Skeletal muscle tissue (tissue), 4 donors: ENCODE data around the gene LDLRAD2. TPM values are rescaled to one million over a fixed set of nuclear protein-coding genes. Genes with fewer than 3 reads are reported as not detected.

Source experiments
- H3K27ac ChIP-seq: one replicate; pipeline ENCODE4 v1.7.0; 2013; ENCODE audit warnings: mild to moderate bottlenecking, low read depth, low read length, inconsistent platforms
- H3K27me3 ChIP-seq, 3 donors: one replicate each; pipeline ENCODE4 v1.7.0; 2013; ENCODE audit warnings: low read length in 3 of 3; ENCODE audit not compliant: control insufficient read depth in 3 of 3, insufficient read depth in 3 of 3
- H3K36me3 ChIP-seq, 3 donors: one replicate each; pipeline ENCODE4 v1.7.0; 2013; ENCODE audit warnings: low read length in 3 of 3; ENCODE audit not compliant: control insufficient read depth in 3 of 3, insufficient read depth in 3 of 3
- H3K4me1 ChIP-seq, 3 donors: one replicate each; pipeline ENCODE4 v1.7.0; 2013; ENCODE audit warnings: low read length in 3 of 3, mild to moderate bottlenecking in 3 of 3; ENCODE audit not compliant: control insufficient read depth in 3 of 3, insufficient read depth in 3 of 3
- H3K4me3 ChIP-seq, 3 donors: one replicate each; pipeline ENCODE4 v1.7.0; 2013; ENCODE audit warnings: low read length in 3 of 3
- H3K9ac ChIP-seq, 3 donors: one replicate each; pipeline ENCODE4 v1.7.0; 2013; ENCODE audit warnings: low read length in 3 of 3, mild to moderate bottlenecking in 3 of 3, moderate library complexity in 2 of 3, low read depth in 1 of 3
- H3K9me3 ChIP-seq, 3 donors: one replicate each; pipeline ENCODE4 v1.7.0; 2013; ENCODE audit warnings: low read length in 3 of 3; ENCODE audit not compliant: control insufficient read depth in 3 of 3
- total RNA-seq: library from RNA; depleted of rRNA; stranded (reverse); fragments of >200 nt; gene quantifications from one replicate; pipeline ENCODE4 v1.2.3, GENCODE V29; 2014
- donor health status: Osteomylitis.

The LDLRAD2 gene
- total RNA-seq, 1 donor from 2014 or later, result 0.52 TPM

- H3K4me1 ChIP-seq, result no peaks in the 10 kb centered on the region
- H3K9ac ChIP-seq, result no peak overlapping the region
- peaks cover 0 to 3% (median 0%) of the 10 kb centered on the region in 3 donors for H3K9me3 ChIP-seq
- H3K27me3 ChIP-seq, result no peaks in the 10 kb centered on the region
- H3K4me3 ChIP-seq, result no peak overlapping the region
- peaks cover 55 to 77% (median 75%) of the 10 kb centered on the region in 3 donors for H3K36me3 ChIP-seq
- no peak overlapping the region for H3K27ac ChIP-seq
Observed at GRCh38 chr1:21839337-21840037, 27.4 kb downstream of the LDLRAD2 start.

- H3K4me1 ChIP-seq, result peaks cover 0 to 5% (median 3%) of the 10 kb centered on the region in 3 donors
- no peak overlapping the region for H3K27ac ChIP-seq
- H3K36me3 ChIP-seq, result peaks cover 48 to 70% (median 65%) of the 10 kb centered on the region in 3 donors
- no peak overlapping the region for H3K4me3 ChIP-seq
- no peak overlapping the region for H3K9ac ChIP-seq
- H3K27me3 ChIP-seq, result no peaks in the 10 kb centered on the region
- H3K9me3 ChIP-seq, result no peaks in the 10 kb centered on the region
Observed at GRCh38 chr1:21840981-21841380, 28.9 kb downstream of the LDLRAD2 start.

GRCh38 chr1:21841852-21842466, 29.9 kb downstream of the LDLRAD2 start:
- peaks cover 0 to 6% (median 5%) of the 10 kb centered on the region in 3 donors for H3K4me1 ChIP-seq
- H3K36me3 ChIP-seq, result peaks cover 49 to 63% (median 61%) of the 10 kb centered on the region in 3 donors
- no peak overlapping the region for H3K27ac ChIP-seq

DNA sequence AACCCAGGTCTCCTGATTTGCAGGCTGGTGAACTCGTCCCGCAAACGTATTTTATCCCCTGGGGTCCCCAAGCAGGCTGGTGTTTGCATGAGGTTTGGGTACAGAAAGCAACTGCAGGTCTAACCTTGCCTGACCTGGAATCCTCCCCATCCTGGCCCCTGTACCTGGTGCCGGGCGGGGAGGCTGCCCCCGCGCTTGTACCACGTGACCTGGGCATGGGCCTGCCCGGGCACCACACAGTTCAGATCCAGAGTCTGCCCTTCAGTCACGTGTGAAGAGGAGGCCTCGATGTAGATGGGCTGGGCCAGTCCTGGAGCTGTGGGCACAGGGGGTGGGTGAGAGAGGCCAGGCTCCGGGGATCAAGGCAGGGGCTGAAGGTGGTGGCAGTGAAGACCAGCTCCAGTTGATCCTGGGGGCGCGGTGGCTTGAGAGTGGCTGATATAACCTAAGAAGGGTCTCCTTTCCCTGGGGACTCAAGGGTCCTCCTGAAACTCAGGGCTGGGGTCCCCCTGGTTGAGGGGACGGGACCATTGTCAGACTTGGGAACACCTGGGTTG, 30.6 kb downstream of the LDLRAD2 start:
- no peaks in the 10 kb centered on the region for H3K9me3 ChIP-seq
- no peak overlapping the region for H3K9ac ChIP-seq
- H3K4me1 ChIP-seq, result peaks cover 0 to 6% (median 5%) of the 10 kb centered on the region in 3 donors
- H3K36me3 ChIP-seq, result peaks cover 55 to 66% (median 65%) of the 10 kb centered on the region in 3 donors
- no peaks in the 10 kb centered on the region for H3K27me3 ChIP-seq
- H3K4me3 ChIP-seq, result no peak overlapping the region
- H3K27ac ChIP-seq, result no peak overlapping the region

More at GRCh38 chr1:21841852-21842466, 29.9 kb downstream of the LDLRAD2 start:
- no peak overlapping the region for H3K9ac ChIP-seq
- no peaks in the 10 kb centered on the region for H3K27me3 ChIP-seq
- H3K4me3 ChIP-seq, result no peak overlapping the region
- H3K9me3 ChIP-seq, result no peaks in the 10 kb centered on the region

- no peaks in the 10 kb centered on the region for H3K9me3 ChIP-seq
- peaks cover 60 to 68% (median 66%) of the 10 kb centered on the region in 3 donors for H3K36me3 ChIP-seq
- H3K9ac ChIP-seq, result no peak overlapping the region
- no peak overlapping the region for H3K27ac ChIP-seq
- H3K27me3 ChIP-seq, result no peaks in the 10 kb centered on the region
- no peak overlapping the region for H3K4me3 ChIP-seq
- peaks cover 0 to 6% (median 5%) of the 10 kb centered on the region in 3 donors for H3K4me1 ChIP-seq
Observed at GRCh38 chr1:21843208-21843607, 31.1 kb downstream of the LDLRAD2 start.

- Histone ChIP-seq H3K9ac (no peak overlapping the region), H3K9me3 (no peaks in the 10 kb centered on the region), H3K27me3 (no peaks in the 10 kb centered on the region), H3K4me1 (peaks cover 0 to 6% (median 5%) of the 10 kb centered on the region in 3 donors), H3K27ac (no peak overlapping the region), H3K36me3 (peaks cover 60 to 68% (median 66%) of the 10 kb centered on the region in 3 donors), H3K4me3 (no peak overlapping the region)
Observed at GRCh38 chr1:21843996-21844395, 31.9 kb downstream of the LDLRAD2 start.

DNA sequence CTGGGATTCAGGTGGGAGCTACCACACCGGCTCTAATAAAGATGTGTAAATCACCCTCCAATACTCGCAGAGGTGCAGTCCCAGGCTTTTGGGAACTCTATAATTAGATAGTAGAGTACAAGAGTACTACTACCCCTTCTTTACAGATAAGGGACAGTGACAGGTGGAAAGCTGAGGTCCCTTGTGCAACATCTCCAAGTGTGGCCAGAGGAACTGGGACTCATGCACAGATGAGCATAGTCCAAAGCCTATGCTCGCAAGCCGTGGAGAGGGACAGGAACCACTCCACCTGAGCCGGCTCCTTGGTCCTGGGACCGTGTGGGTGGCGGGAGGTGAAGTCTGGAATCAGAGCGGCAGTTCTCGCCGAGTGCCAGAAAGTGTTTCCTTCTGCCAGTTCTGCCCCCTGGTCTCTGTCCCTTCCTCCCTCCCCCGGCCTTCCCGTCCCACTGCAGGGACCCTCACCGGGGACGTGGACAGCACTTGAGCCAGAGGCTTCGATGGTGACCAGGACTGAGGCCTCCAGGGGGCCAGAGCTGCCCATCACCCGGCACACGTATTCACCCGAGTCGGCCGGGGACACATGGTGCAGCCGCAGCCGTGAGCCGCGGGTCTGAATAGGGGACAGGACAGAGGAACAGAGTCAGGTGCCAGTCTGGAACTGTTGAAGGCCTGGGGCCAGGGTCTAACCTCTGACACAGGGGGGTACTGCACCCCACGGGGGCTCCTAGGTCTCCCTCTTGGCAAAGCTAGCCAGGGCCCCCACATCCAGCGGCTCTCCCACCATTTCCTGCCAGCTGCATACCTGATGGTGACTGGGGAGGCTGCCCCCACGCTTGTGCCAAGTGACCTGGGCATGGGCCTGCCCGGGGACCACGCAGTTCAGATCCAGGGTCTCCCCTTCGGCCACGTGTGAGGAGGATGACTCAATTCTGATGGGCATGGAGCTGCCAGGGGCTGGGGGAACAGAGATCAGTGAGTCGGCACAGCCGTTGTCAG, 33.9 kb downstream of the LDLRAD2 start:
- Histone ChIP-seq H3K36me3 (peaks cover 59 to 66% (median 60%) of the 10 kb centered on the region in 3 donors), H3K9ac (peak overlapping the region in 1 of 3 donors; percentile 20), H3K4me3 (no peak overlapping the region), H3K27me3 (no peaks in the 10 kb centered on the region), H3K27ac (no peak overlapping the region), H3K9me3 (no peaks in the 10 kb centered on the region), H3K4me1 (peaks cover 0 to 6% (median 5%) of the 10 kb centered on the region in 3 donors)

DNA sequence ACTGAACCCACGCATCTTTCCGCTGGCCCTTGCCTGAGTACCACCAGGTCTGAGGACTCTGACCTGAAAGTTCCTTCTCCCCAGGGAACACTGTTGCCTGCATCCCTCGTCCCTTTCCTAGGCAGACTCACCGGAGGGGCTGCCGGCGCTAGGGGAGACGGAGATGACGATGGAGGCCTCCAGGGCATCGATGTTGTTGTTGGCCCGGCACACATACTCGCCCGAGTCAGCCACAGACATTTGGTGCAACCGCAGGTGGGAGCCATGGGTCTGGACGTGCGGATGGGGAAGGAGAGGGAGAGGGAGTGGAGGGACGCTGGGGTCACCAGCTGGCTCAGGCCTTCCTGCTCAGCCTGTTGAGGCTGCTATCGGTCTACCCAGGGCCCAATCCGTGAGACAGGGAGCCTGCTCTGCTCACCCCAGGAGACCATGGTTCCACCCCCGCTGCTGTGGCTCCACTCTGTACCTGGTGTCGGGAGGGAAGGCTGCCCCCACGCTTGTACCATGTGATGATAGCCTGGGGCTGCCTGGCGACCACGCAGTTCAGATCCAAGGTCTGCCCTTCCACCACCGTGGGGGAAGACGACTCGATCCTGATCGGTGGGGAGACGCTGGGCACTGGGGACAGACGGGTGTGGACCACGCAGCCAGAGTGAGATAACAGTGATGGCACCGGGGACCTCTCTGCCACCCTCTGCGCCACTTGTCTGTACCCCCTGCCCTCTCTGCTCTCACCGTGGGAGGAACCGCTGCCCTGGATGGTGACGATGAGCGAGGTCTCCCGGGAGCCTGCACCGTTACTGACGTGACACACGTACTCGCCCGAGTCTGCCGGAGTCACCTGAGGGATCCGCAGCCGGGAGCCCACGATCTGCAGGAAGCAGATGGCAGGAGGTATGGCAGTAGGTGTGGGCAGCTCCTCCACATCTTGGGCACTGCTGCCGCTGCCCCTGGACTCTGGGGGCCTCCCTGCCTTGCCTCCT, 35.4 kb downstream of the LDLRAD2 start:
- no peak overlapping the region for H3K4me3 ChIP-seq
- H3K9ac ChIP-seq, result no peak overlapping the region
- no peaks in the 10 kb centered on the region for H3K9me3 ChIP-seq
- no peaks in the 10 kb centered on the region for H3K27me3 ChIP-seq
- H3K36me3 ChIP-seq, result peaks cover 57 to 66% (median 61%) of the 10 kb centered on the region in 3 donors
- no peak overlapping the region for H3K27ac ChIP-seq
- H3K4me1 ChIP-seq, result peaks cover 0 to 6% (median 5%) of the 10 kb centered on the region in 3 donors
